OCI-LY7 (cell line): ENCODE results near the gene KATNA1. TPM values are rescaled to one million over a fixed set of nuclear protein-coding genes. Genes with fewer than 3 reads are reported as not detected.

Experiments used
- BruUV-seq: library from RNA; stranded (reverse); fragments of 400-500 nt; replicated peaks from 2 replicates; lab custom pipeline; 2021; lab: Mats Ljungman, UMichigan
- CTCF ChIA-PET: fragments of 300-600 bp; sonication (Branson Sonifier 250); formaldehyde crosslinking; loops from one replicate; lab custom pipeline; 2022; ENCODE audit warnings: antibody characterized with exemption; ENCODE audit not compliant: unreplicated experiment; lab: Charles Lee
- POLR2A ChIA-PET: fragments of 300-600 bp; sonication (Branson Sonifier 250); formaldehyde crosslinking; loops from one replicate; lab custom pipeline; 2022; ENCODE audit warnings: antibody characterized with exemption; lab: Charles Lee
- DNase-seq: peaks from one replicate; pipeline ENCODE4 v3.0.0-alpha.2; 2015; ENCODE audit warnings: low spot score
- H2AFZ ChIP-seq: fragments of 200-600 bp; sonication (generic), shearing (Covaris generic); 2 replicates; pipeline ENCODE4 v1.6.1; 2014; ENCODE audit warnings: mild to moderate bottlenecking, antibody characterized with exemption, low read length, moderate library complexity
- H3K27ac ChIP-seq: fragments of 200-600 bp; sonication (generic); 2 replicates; pipeline ENCODE4 v1.5.1; 2014; ENCODE audit warnings: mixed run types, low read depth, mild to moderate bottlenecking, moderate library complexity, low read length, inconsistent platforms; ENCODE audit not compliant: poor library complexity, severe bottlenecking
- H3K36me3 ChIP-seq: fragments of 200-600 bp; sonication (generic); 2 replicates; pipeline ENCODE4 v1.6.1; 2014; ENCODE audit warnings: mild to moderate bottlenecking, antibody characterized with exemption, low read length, moderate library complexity, mixed read lengths; ENCODE audit not compliant: insufficient read depth
- H3K4me1 ChIP-seq: fragments of 200-600 bp; sonication (generic); 2 replicates; pipeline ENCODE4 v1.5.1; 2014; ENCODE audit warnings: mild to moderate bottlenecking, low read length; ENCODE audit not compliant: insufficient read depth, poor library complexity, severe bottlenecking
- H3K4me2 ChIP-seq: fragments of 200-600 bp; sonication (generic); 2 replicates; pipeline ENCODE4 v1.6.1; 2014; ENCODE audit warnings: mild to moderate bottlenecking, low read length
- H3K4me3 ChIP-seq: fragments of 200-600 bp; sonication (generic); 2 replicates; pipeline ENCODE4 v1.5.1; 2014; ENCODE audit warnings: mild to moderate bottlenecking, low read depth, low read length; ENCODE audit not compliant: poor library complexity, severe bottlenecking
- H3K79me2 ChIP-seq: fragments of 200-600 bp; sonication (generic); 2 replicates; pipeline ENCODE4 v1.6.1; 2016; ENCODE audit warnings: low read depth, mild to moderate bottlenecking, low read length, moderate library complexity, mixed read lengths; ENCODE audit not compliant: insufficient read depth
- H3K9me2 ChIP-seq: fragments of 200-600 bp; sonication (generic); 2 replicates; pipeline ENCODE4 v1.6.1; 2016; ENCODE audit warnings: mild to moderate bottlenecking, low read length, mixed read lengths; ENCODE audit not compliant: insufficient read depth
- H3K9me3 ChIP-seq: fragments of 200-600 bp; sonication (generic); 2 replicates; pipeline ENCODE4 v1.6.1; 2014; ENCODE audit warnings: mild to moderate bottlenecking, mixed run types, low read length, mixed read lengths
- H4K20me1 ChIP-seq: fragments of 200-600 bp; sonication (generic); 2 replicates; pipeline ENCODE4 v1.6.1; 2014; ENCODE audit warnings: mild to moderate bottlenecking, antibody characterized with exemption, low read length, moderate library complexity, mixed read lengths; ENCODE audit not compliant: insufficient read depth
- EZH2phosphoT487 ChIP-seq: fragments of 200-600 bp; sonication (generic); IDR thresholded peaks from 2 replicates; pipeline ENCODE4 v1.6.1; 2018; ENCODE audit warnings: low read depth, borderline replicate concordance, mild to moderate bottlenecking, mixed run types, antibody characterized with exemption, low read length, moderate library complexity, mixed read lengths
- intact Hi-C: fragments of 100-400 bp; cut with micrococcal nuclease; formaldehyde crosslinking; loops from one replicate; pipeline ENCODE4 v1.10.0; 2022; ENCODE audit not compliant: unreplicated experiment
- total RNA-seq, 2 experiments: library from RNA; depleted of rRNA in 1 of 2; stranded (reverse); fragments of >200 nt in 1 of 2; shearing (Covaris generic) in 1 of 2; gene quantifications; 2 replicates each; pipeline ENCODE4 v1.2.3, GENCODE V29; 2014 to 2022
- TF ChIP-seq, protein P1 (sequence below): fragments of 200-600 bp; sonication (generic); conservative IDR thresholded peaks from 2 replicates; pipeline ENCODE4 v1.5.1; 2014; ENCODE audit warnings: mild to moderate bottlenecking, antibody characterized with exemption, low read length, moderate library complexity, mixed read lengths

KATNA1 gene
- total RNA-seq, 2 experiments from 2014 or later: 35.1 to 36.5 TPM

DNA sequence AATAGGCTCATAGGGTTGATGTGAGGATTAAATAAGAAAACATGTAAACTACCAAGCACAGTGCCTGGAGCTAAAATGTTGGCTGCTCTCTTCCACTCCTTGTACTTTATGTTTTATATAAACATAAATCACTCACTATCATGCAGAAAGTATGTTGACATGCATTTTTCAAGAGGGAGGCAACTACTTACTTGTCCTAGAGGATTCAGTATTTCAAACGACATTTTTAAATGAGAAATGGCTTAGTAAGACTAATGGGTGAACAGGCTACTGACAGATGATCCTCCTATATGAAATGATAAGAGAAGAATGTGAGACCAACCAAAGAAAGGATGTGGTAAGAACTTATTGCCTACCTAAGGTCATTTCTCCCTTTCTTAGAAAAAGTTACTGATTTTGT is 48.4 kb upstream of the KATNA1 start:
- DNase-seq: no peak
- Histone ChIP-seq H3K4me2 (no peak overlapping the region), H3K36me3 (peaks cover 91% of the 10 kb centered on the region), H3K9me2 (no peaks in the 10 kb centered on the region), H3K9me3 (no peaks in the 10 kb centered on the region), H2AFZ (no peak overlapping the region), H3K4me1 (no peaks in the 10 kb centered on the region), H3K79me2 (peaks cover 87% of the 10 kb centered on the region), H3K4me3 (no peak overlapping the region), H3K27ac (no peak overlapping the region), H4K20me1 (peaks cover 13% of the 10 kb centered on the region; the same call in 1 of the 2 replicates)
- intact Hi-C loops: no loop called here
- BruUV-seq: TSS peak; percentile 23
- TF ChIP-seq, protein P1, sequence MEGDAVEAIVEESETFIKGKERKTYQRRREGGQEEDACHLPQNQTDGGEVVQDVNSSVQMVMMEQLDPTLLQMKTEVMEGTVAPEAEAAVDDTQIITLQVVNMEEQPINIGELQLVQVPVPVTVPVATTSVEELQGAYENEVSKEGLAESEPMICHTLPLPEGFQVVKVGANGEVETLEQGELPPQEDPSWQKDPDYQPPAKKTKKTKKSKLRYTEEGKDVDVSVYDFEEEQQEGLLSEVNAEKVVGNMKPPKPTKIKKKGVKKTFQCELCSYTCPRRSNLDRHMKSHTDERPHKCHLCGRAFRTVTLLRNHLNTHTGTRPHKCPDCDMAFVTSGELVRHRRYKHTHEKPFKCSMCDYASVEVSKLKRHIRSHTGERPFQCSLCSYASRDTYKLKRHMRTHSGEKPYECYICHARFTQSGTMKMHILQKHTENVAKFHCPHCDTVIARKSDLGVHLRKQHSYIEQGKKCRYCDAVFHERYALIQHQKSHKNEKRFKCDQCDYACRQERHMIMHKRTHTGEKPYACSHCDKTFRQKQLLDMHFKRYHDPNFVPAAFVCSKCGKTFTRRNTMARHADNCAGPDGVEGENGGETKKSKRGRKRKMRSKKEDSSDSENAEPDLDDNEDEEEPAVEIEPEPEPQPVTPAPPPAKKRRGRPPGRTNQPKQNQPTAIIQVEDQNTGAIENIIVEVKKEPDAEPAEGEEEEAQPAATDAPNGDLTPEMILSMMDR: no peak
- TF ChIP-seq EZH2phosphoT487: no peak
- POLR2A ChIA-PET: no interaction called here
- CTCF ChIA-PET: no interaction called here

DNA sequence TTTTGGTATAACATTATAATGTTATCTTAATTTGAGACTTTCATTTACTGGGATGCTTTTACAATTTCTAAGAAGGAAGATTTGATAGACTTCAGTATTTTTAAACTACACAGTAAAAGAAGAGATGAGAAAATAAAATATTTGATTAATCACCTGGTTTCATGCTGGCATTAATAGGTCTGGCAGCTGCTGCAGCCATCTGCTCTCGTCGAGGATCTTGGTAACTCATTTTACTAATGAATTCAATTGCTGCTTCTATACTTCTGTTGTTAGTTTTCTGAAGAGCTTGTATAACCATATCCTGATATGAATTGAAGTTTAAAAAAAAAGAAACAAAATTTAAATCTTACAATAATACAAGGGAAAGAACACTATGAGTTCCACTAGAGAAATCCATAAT is 46.4 kb upstream of the KATNA1 start:
- H4K20me1 ChIP-seq: peaks cover 13% of the 10 kb centered on the region; the same call in 1 of the 2 replicates
- POLR2A ChIA-PET: interaction anchor here (0.6 to 1.3 kb wide), 4 partner anchors 21 to 340 kb away, joined by 3 to 5 read pairs (median 4); no protein-coding TSS in a partner anchor
- no TSS peak for BruUV-seq

DNA sequence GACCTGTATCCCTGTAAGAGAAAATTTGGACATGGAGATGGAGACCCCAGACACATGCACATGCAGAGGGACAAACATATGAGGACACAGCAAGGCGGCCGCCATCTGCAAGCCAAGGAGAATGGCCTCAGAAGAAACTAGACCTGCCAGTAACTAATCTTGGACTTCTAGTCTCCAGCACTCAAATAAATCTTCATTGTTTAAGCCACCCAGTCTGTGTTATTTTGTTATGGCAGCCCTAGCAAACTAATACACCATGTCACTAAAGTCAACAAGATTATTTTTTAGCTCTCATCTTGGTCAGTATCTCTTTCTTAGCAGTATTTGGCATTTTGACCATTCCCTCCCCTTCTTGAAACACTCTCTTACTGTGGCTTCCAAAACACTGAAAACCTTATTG is 42.7 kb upstream of the KATNA1 start:
- no peak for DNase-seq
- H3K79me2 ChIP-seq: peaks cover 50% of the 10 kb centered on the region
- ChIA-PET POLR2A (interaction anchor here (1.0 kb wide), 1 partner anchor 140 kb away, joined by 3 read pairs; no protein-coding TSS in a partner anchor), CTCF (no interaction called here)
- no peaks in the 10 kb centered on the region for H4K20me1 ChIP-seq
- no TSS peak for BruUV-seq
- TF ChIP-seq, protein P1: no peak
- no peak for TF ChIP-seq EZH2phosphoT487
- H3K4me3 ChIP-seq: no peak overlapping the region
- H3K9me3 ChIP-seq: no peaks in the 10 kb centered on the region
- H2AFZ ChIP-seq: no peak overlapping the region
- no peak overlapping the region for H3K27ac ChIP-seq
- H3K4me1 ChIP-seq: no peaks in the 10 kb centered on the region
- no peak overlapping the region for H3K4me2 ChIP-seq
- no peaks in the 10 kb centered on the region for H3K9me2 ChIP-seq
- H3K36me3 ChIP-seq: peaks cover 85% of the 10 kb centered on the region
- intact Hi-C loops: no loop called here

More for the DNA sequence above, 46.4 kb upstream of the KATNA1 start:
- no peaks in the 10 kb centered on the region for H3K9me3 ChIP-seq
- peaks cover 92% of the 10 kb centered on the region for H3K36me3 ChIP-seq
- intact Hi-C loops: no loop called here
- H3K79me2 ChIP-seq: peaks cover 76% of the 10 kb centered on the region
- TF ChIP-seq, protein P1: no peak
- TF ChIP-seq EZH2phosphoT487: no peak
- CTCF ChIA-PET: no interaction called here
- no peak overlapping the region for H3K27ac ChIP-seq
- H2AFZ ChIP-seq: no peak overlapping the region
- DNase-seq: no peak
- H3K4me2 ChIP-seq: no peak overlapping the region
- no peaks in the 10 kb centered on the region for H3K4me1 ChIP-seq
- no peaks in the 10 kb centered on the region for H3K9me2 ChIP-seq
- no peak overlapping the region for H3K4me3 ChIP-seq
